Ovary (tissue), 9 donors: ENCODE results near the gene GRHPR. TPM values are rescaled to one million over a fixed set of nuclear protein-coding genes. Genes with fewer than 3 reads are reported as not detected.

Experiments used
- DNase-seq, 5 donors: peaks; one replicate each; pipeline ENCODE4 v3.0.0-alpha.2; 2019 to 2020
- H3K27ac ChIP-seq, 2 donors: fragments of 200-600 bp; one replicate each; pipeline versions ENCODE4 v1.5.1 to v1.8.0; 2019 to 2022
- H3K27me3 ChIP-seq: fragments of 200-600 bp; one replicate; pipeline ENCODE4 v1.8.0; 2022
- H3K36me3 ChIP-seq: fragments of 200-600 bp; sonication (generic); one replicate; pipeline ENCODE4 v1.5.1; 2019
- H3K4me1 ChIP-seq: one replicate; pipeline ENCODE4 v1.8.1; 2013; ENCODE audit warnings: mild to moderate bottlenecking, moderate library complexity; ENCODE audit not compliant: insufficient read depth
- H3K4me3 ChIP-seq: fragments of 200-600 bp; sonication (generic); one replicate; pipeline ENCODE4 v1.5.1; 2017
- H3K9me3 ChIP-seq, 2 donors: fragments of 200-600 bp in 1 of 2; sonication (generic) in 1 of 2; one replicate each; pipeline versions ENCODE4 v1.5.1 to v1.8.1; 2013 to 2019; ENCODE audit warnings: mild to moderate bottlenecking in 1 of 2, moderate library complexity in 1 of 2
- CTCF ChIP-seq, 3 donors: fragments of 450-650 bp in 2 of 3; fragments of 200-600 bp in 1 of 3; IDR thresholded peaks; one replicate each; pipeline versions ENCODE4 v1.5.1 to v1.8.0; 2016 to 2022; ENCODE audit warnings: antibody characterized with exemption in 3 of 3, mild to moderate bottlenecking in 1 of 3
- EP300 ChIP-seq: sonication (generic); formaldehyde crosslinking; IDR thresholded peaks from one replicate; pipeline ENCODE4 v1.6.1; 2017; ENCODE audit warnings: antibody characterized with exemption
- POLR2A ChIP-seq: fragments of 450-650 bp; IDR thresholded peaks from one replicate; pipeline ENCODE4 v1.6.1; 2017; ENCODE audit warnings: antibody characterized with exemption, mild to moderate bottlenecking, moderate library complexity
- WGBS, 3 donors: extraction: QIAGEN DNeasy Blood & Tissue Kit in 1 of 3; methylation state at CpG; one replicate each; pipeline versions ENCODE4 v1.1.5 to v1.1.7; 2013 to 2017; 5-methylcytosine and 5-hydroxymethylcytosine counted together
- intact Hi-C, 4 donors: fragments of 100-400 bp; cut with DNase I; formaldehyde crosslinking; loops; one replicate each; pipeline versions ENCODE4 v1.11.0 to v1.15.1; 2022 to 2023
- polyA plus RNA-seq, 2 donors: library from polyadenylated mRNA; stranded (reverse); fragments of 200-250 nt in 1 of 2; fragments of 350-450 nt in 1 of 2; fragmentation: Illumina TruSeq in 1 of 2; extraction: RNeasy Lipid Tissue Mini Kit (QIAGEN cat#74804) in 1 of 2; gene quantifications; one replicate each; pipeline ENCODE4 v1.2.3, GENCODE V29; 2013 to 2014
- total RNA-seq, 7 donors: library from RNA; depleted of rRNA in 2 of 7; stranded (reverse); fragments of >200 nt in 2 of 7; fragmentation: NEBNext Ultra II Directional in 3 of 7; extraction: Animal tissue kit (Norgen Biotek cat#: 25700) in 3 of 7; gene quantifications; one replicate each; pipeline versions ENCODE4 v1.1.0 to v1.2.4, GENCODE V29; 2016 to 2023
- donor health status: DM: no; HTN: no; CAD: no; lungs with moderate emphysema.
- donor health status: DM: no; HTN: no; CAD: no.
- donor health status: Bipolar disorder and iron deficiency.
- donor health status: DM: yes; HTN: yes; CAD: no.
- donor health status: DM: no; HTN: no; CAD: no.
- donor health status: DM: yes; HTN: yes; CAD: no.

The GRHPR gene
- total and polyA plus RNA-seq, 9 donors = 87.5 to 138 (median 93.2) TPM

- TF ChIP-seq EP300 (no peak), CTCF (IDR thresholded peaks at IDR 0.05) (no peak)
- 82 to 85% (median 84%) methylated on average over 12 of the region's 12 CpGs for WGBS, 3 donors
- no peaks in the 10 kb centered on the region for H3K9me3 ChIP-seq
- no peak overlapping the region for H3K27ac ChIP-seq
- H3K4me1 ChIP-seq = peaks cover 24% of the 10 kb centered on the region
- H3K36me3 ChIP-seq = no peaks in the 10 kb centered on the region
- H3K27me3 ChIP-seq = no peaks in the 10 kb centered on the region
- DNase-seq = no peak
- H3K4me3 ChIP-seq = no peak overlapping the region
- intact Hi-C loops = no loop called here
These were observed 2.0 kb upstream of the GRHPR start for GRCh38 chr9:37420271-37421215.

- peak in 1 of 5 donors; percentile 19 for DNase-seq
- intact Hi-C loops = no loop called here
- WGBS, 3 donors = 53 to 60% (median 57%) methylated on average over 8 of the region's 8 CpGs
These were observed 595 bp upstream of the GRHPR start for GRCh38 chr9:37421914-37422288.

GRCh38 chr9:37423508-37423907 is 1.0 kb downstream of the GRHPR start:
- no peak for DNase-seq
- Histone ChIP-seq H3K36me3 (no peaks in the 10 kb centered on the region), H3K27me3 (no peaks in the 10 kb centered on the region), H3K4me1 (peaks cover 24% of the 10 kb centered on the region), H3K4me3 (peak overlapping the region; percentile 90), H3K27ac (no peak overlapping the region), H3K9me3 (no peaks in the 10 kb centered on the region)
- TF ChIP-seq EP300 (no peak), POLR2A (no peak), CTCF (IDR thresholded peaks at IDR 0.05) (no peak)
- 24 to 36% (median 32%) methylated on average over 2 of the region's 2 CpGs for WGBS, 3 donors
- intact Hi-C loops = no loop called here

More at GRCh38 chr9:37421914-37422288, 595 bp upstream of the GRHPR start:
- Histone ChIP-seq H3K4me1 (peaks cover 24% of the 10 kb centered on the region), H3K4me3 (peak overlapping the region; percentile 90), H3K36me3 (no peaks in the 10 kb centered on the region), H3K27me3 (no peaks in the 10 kb centered on the region), H3K9me3 (no peaks in the 10 kb centered on the region), H3K27ac (peak overlapping the region in 1 of 2 donors; percentile 59)
- TF ChIP-seq POLR2A (no peak), CTCF (IDR thresholded peaks at IDR 0.05) (no peak), EP300 (no peak)

- 11 to 37% (median 21%) methylated on average over 7 to 8 of the region's 8 CpGs for WGBS, 3 donors
- TF ChIP-seq CTCF (IDR thresholded peaks at IDR 0.05) = no peak
- no peak for TF ChIP-seq POLR2A
- TF ChIP-seq EP300 = no peak
- intact Hi-C loops = no loop called here
- no peak overlapping the region for H3K4me3 ChIP-seq
- no peaks in the 10 kb centered on the region for H3K9me3 ChIP-seq
- no peaks in the 10 kb centered on the region for H3K27me3 ChIP-seq
- H3K36me3 ChIP-seq = no peaks in the 10 kb centered on the region
- peak in 2 of 5 donors; percentile 37 to 61 for DNase-seq
- peak overlapping the region in 1 of 2 donors; percentile 14 for H3K27ac ChIP-seq
- peaks cover 24% of the 10 kb centered on the region for H3K4me1 ChIP-seq
These were observed 1.7 kb downstream of the GRHPR start for GRCh38 chr9:37424204-37424685.
